GM18907 (cell line): ENCODE results near the gene ZNF236.
"Not testable (repeated sequence)": the region's sequence is repeated elsewhere in the genome, so short reads cannot be mapped to it uniquely, and the experiment has no call there.

Source experiments
- ATAC-seq: cut with Tn5 transposase; IDR thresholded peaks from one replicate; pipeline ENCODE4 v1.9.1; 2021; ENCODE audit warnings: mild to moderate bottlenecking, moderate library complexity; ENCODE audit not compliant: unreplicated experiment

Gene ZNF236

DNA sequence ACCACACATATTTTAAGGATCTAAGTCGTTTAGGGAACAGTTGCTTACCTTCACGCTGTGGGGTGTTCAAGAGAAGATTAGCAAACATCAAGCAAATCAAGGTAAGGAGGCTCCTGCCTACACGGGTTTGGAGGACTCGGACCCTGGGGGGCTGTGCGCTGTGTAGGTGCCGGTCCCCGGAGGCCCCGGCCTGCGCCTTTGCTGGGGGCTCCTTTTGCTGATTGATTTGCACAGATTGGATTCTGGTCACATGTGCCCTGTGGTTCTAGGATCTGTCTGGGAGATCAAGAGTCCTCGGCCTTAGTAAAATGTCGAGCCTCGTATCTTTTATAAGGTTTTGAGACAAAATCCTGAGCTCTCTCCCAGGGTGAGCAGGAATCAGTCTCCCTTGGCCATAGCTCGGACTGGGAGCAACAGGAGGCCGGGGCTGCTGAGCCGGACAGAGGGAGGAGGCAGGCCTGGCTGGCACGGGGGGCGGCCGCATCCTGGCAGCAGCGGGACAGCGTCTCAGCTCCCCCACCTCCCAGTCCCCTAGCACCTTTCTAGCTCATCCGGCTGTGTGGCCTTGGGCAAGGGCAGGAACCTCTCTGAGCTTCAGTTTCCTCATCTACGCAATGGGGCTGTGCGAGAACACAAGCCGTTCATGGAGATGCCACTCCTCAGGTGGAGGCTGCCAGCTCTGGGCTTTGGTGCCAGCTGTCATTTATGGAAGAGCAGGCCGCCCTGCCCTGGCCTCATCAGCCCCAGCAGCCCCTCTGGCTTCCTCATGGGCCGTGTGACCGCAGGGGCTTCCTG is 163.0 kb downstream of the ZNF236 start:
- ATAC-seq = no peak

- ATAC-seq = no peak
Measured at GRCh38 chr18:76985951-76986236, 163.5 kb downstream of the ZNF236 start.

- ATAC-seq = no peak
Measured at GRCh38 chr18:76986406-76986805, 164.0 kb downstream of the ZNF236 start.

GRCh38 chr18:76988031-76988826 is 165.9 kb downstream of the ZNF236 start:
- no peak for ATAC-seq

DNA sequence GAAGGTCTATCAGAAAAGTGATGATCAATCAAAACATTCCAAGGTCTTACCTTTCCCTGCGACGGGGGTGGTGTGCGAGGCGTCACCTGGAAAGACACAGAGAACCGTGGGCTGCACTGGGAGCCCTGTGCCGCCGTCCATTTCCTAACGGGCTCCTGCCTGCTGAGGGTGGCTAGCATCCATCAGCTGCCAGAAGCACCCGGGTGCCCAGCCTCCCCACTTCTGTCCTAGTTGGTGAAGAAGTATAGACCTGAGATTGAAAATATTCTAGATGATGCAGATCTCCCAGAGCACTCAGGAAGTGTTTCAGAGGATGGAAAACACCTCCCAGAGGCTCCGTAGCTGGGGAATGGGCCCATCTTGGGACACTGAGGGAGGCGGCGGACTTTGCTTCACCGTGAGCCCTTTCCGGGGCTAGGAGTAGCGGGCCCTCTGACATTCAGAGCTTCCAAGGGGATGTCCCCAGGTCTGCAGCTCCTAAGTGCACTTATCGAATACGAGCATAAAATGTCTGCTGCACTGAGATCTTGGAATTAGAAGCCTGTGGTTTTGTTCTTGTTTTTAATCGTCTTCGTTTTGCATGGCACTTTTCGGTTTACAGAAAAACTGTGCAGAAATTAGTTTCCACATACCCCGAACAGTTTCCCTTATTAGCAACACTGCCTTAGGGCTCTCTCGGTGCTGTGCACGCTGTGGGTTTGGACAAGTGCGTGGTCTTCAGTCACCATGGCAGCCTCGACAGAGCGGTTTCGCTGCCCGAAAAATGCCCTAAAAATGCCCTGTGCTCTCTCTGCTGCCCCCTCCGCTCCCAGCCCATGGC is 166.7 kb downstream of the ZNF236 start:
- no peak for ATAC-seq

DNA sequence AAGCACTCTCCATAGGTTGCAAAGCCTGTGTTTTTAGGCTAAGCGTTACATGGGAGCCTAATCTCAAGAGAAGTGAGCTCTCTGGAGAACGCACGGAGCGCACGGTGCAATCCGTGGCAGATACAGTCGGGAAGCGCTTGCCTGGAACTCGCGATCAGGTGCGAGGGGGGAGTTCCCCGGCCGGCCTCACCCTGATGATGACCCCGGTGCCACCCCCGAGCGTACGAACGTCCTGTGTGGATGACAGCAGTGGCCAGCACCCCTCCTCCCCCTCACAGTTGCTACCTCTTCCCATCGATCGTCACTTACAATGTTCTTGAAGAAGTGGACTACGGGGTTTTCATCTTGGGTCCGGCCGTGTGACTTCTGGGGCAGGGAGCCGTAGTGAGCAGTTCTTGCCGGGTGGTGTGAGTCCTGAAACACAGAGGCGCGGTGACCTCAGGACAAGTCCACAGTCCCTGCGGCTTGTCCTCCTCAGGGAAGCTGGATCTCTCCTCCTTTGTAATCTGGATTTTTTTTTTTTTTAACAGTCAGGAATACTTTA is 167.4 kb downstream of the ZNF236 start:
- ATAC-seq = no peak

DNA sequence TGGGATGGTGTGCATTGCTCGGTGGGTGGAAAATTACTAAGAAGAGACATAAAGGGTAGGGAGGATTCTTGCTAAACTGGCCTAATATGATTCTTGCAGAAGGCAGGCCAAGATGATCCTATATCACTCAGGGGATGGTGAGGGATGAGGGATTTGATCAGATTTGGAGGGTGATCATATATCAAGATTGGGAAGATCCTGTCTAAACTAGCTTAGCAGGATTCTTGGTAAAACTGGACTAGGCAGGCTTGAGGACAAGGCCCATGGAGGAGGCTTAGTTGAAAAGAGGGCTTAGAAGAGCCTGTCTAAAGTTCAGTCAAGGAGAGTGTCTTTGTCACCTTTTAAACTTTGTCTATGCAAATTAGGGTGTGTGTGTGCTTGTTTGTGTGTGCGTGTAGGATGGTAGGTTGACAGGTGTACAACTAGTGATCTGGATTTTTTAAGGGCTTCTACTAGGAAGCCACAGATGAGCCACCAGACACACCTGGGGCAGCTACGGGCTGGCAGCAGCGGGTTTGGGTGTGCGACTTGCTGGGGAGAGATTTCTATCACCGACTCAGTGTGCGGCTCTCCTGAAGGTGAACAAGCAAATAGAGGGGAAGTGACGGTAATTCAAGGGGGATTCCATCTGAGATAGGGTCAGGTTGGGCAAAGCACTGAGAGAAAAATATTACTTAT is 168.1 kb downstream of the ZNF236 start:
- not testable (repeated sequence) for ATAC-seq

DNA sequence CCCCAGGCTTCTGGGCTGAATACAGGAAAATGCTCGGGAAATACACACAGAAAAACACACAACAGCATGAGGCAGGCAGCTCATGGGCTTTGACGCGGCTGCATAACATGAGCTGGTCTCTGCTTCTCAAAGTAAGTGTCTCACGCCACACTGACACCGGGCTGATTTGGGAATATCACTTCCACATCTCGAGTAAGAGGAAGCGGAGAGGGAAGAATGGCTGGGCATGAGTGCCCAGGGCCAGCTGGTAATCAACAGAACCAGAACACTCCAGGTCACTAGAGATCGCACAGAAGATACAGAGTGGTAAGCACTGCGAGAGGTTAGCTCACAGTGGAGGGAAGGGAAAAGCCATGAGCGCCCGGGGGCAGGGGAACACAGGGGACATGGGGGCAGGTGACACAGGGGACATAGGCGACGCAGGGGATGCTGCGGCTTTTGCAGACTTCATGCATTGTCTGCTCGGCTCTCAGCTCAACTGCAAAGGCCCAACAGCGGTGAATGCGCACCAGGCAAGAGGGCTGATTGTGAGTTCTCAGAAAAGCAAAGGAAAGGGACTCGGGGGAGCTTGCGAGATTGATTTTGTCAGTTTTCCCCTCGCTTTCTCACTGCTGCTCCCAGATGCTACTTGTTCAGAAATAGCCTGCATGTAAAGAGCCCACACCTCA is 168.8 kb downstream of the ZNF236 start:
- ATAC-seq = no peak

- no peak for ATAC-seq
Measured at GRCh38 chr18:76992226-76993084, 170.1 kb downstream of the ZNF236 start.

- no peak for ATAC-seq
Measured at GRCh38 chr18:76993085-76993382, 170.7 kb downstream of the ZNF236 start.

- ATAC-seq = no peak
Measured at GRCh38 chr18:76993573-76993972, 171.2 kb downstream of the ZNF236 start.

DNA sequence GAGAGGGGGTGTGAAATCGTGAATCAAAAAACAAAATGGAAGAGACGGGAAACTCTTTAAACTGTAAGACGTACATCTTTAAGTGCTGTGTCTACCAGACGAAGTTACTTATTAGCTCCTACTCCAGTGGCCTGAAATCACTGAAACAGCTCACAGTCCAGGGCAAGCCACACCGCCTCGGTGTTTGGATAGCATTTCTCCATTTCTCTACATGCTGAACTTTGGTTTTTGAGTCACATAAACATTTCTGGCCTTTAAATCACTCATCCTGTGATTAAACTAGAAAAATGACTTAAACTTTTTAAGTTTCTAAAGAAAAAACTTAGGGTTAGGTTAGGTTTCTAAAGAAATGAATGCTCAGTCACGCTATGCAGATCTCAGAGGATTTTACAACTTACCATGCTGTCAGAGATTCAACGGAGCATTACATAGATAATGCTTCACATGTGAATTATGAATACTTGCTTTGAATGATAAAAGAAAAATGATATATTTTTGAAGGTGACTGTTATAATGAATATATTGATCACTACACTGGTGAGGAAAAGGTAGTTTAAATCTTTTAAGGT is 171.8 kb downstream of the ZNF236 start:
- no peak for ATAC-seq

DNA sequence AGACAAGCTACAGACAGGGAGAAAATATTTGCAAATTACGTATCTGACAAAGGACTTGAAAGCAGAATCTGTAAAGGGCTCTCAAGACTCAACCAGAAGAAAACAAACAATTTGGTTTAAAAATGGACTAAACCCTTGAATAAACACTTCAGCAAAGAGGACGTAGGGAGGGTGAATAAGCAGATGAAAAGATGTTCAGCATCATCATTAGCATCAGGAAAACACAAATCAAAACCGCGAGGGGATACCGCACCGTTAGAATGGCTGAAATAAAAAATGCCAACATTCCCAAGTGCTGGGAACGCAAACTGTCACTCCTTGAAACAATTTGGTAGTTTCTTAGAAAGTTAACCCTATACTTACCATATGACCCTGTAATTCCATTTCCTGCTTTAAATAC is 173.5 kb downstream of the ZNF236 start:
- no peak for ATAC-seq

- no peak for ATAC-seq
Measured at GRCh38 chr18:76996429-76996828, 174.1 kb downstream of the ZNF236 start.

DNA sequence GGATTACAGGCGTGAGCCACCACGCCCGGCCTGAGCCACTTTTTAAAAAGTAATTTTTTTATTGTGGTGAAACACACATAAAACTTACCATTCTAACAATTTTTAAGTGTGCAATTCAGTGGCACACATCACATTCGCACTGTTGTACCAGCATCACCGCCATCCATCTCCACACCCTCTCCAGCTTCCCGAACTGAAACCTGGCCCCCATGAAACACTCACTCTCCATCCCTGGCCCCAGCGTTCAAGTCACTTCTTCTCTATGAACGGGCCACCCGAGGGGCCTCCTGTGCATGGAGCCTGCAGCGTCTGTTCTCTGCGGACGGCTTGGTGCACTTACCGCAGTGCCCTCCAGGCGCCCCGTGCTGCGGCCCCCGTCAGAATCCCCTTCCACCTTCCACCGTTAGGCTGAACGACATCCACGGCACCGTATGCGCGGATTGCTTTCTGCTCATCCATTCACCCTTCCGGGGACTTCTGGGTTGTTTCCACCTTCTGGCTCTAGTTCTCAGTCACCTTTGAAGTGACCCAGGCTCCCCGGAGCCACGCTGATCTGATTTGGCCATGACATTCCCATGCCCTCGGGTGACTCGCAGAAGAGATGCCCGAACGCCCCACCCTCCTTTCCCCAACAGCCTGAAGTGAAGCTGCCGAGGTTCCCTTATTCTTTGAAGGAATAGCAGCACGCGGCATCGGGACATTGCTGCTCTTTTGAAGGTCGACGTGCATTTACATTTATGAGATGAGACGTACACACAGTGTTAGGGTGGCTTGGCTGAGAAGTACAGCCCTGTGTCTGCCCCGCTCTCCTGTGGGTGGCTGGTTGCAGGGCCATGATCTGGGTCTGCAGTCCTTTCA is 175.8 kb downstream of the ZNF236 start:
- no peak for ATAC-seq

DNA sequence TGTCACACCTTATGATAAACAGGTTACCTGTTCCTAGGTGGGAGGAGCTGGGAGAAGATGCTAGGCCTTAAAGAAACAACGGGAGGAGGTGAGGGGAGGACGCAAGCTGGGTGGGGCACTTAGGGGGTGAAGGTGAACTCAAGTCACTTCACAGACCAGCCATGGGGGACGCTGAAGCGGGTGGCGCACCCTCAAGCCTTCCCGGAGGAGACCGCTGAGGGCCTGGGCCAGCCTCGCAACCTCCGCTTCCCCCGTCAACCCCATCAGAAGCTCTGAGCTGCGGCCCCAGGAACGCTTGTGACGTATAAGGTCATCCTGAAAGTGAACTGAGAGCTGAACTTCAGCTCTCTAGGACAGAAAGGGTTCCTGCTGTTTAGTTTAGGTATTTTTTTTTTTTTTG is 176.7 kb downstream of the ZNF236 start:
- no peak for ATAC-seq

GRCh38 chr18:77000527-77000926 is 178.2 kb downstream of the ZNF236 start:
- ATAC-seq = no peak

DNA sequence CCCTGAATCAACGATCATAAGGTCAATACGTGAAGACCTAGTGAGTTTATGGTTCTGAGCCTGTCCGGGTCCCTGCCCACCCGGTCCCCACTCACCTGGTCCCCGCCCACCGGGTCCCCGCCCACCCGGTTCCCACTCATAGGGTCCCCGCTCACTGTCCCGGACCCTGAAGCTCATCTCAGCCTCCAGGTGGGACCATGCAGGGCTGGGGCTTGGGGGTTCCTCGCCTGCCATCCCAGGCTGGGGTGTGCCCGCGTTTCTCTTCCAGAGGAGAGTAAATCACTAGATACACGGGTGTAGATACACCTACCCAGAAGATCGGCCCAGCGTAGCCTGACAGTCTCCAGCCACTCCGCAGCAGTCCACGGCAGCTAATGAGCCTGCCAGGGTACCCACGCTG is 178.7 kb downstream of the ZNF236 start:
- no peak for ATAC-seq
